HG02642 (cell line): ENCODE data around the gene DMRTB1.

Experiments
- ATAC-seq: cut with Tn5 transposase; IDR thresholded peaks from one replicate; pipeline ENCODE4 v1.9.1; 2021; ENCODE audit warnings: mild to moderate bottlenecking; ENCODE audit not compliant: unreplicated experiment, poor library complexity

The DMRTB1 gene

DNA sequence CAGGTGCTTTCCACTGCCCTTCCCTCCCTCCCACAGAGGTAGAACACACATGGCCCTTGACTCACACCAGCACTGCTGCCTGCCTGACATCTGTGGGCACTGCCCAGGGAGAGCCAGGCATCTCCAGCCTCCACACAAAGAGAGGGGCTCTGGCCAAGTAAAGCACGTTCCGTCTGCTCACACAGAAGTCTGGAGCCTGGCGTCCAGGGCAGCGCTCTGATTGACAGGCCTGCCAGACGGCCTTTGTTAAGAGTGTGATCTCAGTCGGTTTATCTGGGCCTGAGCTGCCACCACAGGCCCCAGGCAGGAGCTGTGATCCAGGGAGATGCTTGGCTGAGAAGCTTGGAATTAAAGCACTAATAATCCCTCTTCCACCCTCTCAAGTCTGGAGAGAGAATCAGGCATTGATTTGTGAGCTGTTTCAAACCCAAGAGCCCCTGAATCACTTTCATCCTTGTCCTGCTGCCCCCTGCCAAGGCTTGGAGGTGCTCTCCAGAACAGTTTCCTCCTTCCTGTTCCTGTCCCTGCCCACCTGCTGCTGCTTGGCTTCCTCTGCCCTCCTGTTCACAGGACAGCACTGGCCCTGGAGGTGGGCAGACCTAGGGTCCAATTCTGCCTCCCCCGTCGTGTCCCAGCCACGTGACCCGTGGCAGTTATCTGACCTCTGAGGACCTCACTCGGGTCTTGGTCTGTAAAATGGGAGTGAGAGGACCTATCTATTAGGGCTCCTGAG is 3.7 kb downstream of the DMRTB1 start:
- no peak for ATAC-seq

DNA sequence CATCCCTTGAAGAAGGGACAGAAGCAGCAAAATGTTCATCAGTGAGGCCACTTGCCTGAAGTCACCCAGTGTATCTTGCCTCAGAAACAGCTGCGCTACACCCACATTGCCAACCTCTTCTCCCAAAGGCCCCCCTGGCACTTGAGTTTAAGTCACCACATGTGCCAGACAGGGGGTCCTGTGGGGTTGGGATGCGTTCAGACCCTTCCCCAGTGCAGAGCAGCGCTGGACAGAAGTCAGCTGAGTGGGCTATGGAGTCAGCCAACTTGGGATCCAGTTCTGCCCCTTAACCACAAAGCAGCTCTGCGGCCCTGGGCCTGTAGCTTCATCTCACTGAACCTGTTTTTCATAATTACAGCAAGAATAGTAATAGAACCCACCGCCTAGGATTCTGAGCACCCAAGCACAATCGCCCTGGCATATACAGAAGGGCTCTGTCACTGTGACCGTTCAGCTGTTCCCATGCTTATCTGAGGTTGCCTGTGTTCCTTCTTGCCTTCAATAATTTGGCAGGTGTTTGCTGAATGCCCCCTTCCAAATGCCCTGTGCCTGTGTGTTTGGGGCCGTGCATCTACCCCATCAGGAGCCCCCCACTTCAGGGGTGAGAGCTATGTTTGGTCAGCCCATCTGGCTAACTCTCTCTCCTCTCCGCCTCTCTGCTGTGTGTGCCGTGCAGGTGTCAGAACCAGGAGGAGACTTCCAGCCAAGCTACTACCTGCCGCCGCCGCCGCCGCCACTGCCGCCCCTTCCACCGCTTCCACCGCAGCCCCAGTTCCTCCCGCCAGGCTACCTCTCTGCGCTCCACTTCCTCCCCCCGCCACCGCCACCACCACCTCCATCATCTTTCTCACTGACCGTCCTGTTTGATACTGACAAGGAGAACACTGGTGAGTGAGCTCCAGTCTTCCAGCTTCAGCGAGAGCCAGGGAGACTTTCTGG is 5.0 kb downstream of the DMRTB1 start:
- ATAC-seq = no peak

DNA sequence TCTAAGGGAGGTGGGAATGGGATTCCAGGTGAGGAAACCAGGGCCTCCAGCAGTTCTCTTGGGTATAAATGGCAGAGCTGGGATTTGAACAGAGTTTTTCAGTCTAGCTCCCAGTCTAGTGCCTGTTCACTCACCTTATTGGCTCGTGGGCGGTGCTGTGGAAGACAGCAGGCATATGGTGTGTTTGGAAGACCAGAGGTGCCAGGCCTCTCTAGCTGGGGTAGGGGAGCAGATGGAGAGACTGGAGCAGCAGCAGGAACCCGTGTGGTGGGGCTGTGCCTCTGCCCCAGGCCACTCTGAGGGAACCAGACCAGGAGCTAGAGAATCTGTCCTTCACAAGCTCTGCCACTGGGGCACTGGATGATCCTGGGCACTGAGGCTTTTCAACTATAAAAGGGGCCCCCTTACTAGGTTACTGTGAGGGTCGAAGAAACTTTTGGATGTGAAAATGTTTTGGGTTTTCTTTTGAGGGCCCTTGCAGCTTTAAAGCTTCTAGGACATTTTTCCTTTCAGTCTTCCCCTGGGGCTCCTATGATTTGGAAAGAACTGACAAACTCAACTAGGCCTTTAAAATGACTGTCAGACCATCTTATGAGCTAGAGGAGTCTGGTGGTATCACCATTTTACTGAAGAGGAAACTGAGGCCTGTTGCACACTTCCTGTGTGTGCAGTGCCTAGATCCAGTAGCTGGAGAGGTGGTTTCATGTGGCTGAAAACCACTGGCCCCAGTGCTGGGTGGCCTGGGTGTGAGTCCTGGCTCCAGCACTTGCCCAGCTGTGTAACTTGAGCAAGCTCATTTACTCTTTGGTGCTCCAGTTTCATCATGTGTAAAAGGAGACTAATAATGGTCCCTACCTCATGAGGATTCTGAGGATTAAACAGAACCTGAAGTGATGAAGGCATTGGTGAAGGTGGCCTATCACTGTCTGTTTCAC is 6.1 kb downstream of the DMRTB1 start:
- ATAC-seq = no peak

DNA sequence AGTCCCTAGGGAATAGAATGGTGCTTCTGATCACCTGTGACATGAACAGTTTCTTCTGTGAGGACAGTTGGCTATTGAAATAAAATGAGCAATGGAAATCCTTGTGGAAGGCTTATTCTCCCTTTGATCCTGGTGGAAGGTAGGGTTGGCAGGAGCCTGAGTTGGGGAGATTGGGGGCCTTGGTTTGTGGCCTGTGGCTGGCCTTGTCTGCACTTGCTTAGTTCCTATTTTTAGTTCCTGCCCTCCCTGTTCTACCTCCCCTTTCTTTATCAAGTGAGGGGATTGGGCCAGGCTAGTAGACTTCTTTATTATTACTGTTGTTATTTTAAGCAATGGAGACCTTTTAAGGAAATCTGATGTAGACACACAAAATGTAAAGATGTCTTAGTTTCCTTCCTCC is 8.2 kb downstream of the DMRTB1 start:
- no peak for ATAC-seq

DNA sequence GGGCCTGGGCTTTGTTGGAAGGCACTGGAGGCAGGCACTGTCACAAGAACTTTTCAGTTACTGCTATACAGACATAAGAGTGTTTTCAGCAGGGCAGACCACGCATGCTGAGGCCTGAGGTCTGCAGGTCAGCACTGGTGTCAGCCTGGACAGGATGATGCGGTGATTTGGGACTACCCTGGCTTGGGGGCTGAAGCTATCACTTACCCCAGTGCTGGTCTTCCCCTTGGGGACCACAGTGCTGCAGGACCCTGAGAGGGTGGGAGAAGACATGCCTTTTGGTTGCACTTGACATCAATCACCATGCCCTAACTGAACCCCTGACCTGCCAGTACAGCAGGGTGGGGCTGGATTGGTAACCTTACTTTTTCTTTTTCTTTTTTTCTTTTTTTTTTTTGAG is 9.2 kb downstream of the DMRTB1 start:
- no peak for ATAC-seq

DNA sequence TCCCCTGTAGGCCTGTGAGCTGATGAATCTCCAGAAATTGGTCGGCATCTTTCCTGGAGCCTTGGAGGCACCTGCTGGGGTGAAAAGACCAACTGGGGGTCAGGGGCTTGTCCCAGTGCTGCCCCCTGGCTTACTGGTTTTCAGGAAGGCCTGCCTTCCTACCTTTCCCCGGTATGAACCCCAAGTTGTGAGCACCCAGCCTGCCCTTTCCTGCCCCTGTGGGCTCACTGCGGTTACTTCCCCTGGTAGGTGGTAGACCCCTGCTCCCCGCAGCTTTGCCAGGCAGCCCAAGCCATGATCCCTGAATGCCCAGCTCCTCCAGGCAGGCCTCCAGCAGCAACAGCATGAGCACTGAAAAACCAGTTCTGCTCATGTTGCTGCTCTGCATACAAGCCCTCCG is 10.2 kb downstream of the DMRTB1 start:
- no peak for ATAC-seq

DNA sequence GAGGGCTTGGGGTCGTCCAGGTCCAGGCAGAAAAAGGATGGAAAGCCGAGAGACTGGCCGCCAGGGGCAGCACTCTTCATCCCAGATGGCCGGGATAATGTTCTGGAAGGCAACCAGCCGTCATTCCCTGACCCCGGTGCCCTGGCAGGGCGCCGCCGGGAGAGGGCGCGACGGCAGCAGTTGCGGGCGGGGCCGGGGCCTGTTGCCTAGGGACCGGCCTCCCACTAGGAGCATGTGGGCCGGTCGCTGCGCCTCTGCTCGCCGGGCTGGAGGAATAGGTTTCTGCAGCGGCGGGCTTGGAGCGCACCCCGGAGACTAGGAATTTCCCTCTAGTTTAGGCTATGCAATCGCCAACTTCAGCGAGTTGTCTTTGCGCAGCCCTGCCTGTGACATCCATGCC is 11.0 kb downstream of the DMRTB1 start:
- no peak for ATAC-seq

DNA sequence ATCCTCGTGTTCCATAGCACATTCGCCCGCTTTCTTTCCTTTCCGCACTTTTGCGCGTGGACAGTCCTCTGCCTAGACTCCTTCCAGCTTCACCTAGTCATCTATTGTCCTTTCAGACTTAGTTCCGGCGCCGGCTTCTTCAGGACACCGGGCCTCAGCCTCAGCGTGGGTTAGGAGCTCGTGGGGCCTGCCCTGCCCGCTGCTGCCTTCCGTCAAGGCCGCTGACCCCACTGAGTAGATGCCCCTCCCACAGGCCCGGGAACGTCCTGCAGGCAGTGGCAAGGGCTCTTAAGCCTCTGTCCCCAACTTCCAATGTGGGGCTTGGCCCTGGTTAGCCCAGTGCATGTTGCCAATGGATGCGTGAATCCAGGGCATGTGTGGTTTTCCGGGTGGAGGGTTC is 11.4 kb downstream of the DMRTB1 start:
- ATAC-seq = no peak

DNA sequence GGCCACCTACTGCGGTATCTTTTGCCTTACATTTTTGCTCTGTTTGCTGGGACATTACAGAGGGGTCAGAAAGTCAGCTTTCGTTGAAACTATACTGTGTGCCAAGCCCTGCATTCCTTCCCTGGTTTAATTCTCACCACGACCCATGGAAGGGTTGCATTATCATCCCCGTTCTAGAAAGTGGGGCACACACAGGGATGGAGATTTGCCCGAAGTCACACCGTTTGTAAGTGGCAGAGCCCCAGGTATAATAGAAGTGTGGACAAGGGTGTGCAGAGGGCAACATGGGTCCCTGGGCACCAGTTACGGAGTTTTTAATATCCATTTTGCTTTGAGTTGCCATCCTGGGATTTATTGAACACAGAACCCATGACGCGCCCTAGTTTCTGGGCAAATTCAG is 11.8 kb downstream of the DMRTB1 start:
- no peak for ATAC-seq

DNA sequence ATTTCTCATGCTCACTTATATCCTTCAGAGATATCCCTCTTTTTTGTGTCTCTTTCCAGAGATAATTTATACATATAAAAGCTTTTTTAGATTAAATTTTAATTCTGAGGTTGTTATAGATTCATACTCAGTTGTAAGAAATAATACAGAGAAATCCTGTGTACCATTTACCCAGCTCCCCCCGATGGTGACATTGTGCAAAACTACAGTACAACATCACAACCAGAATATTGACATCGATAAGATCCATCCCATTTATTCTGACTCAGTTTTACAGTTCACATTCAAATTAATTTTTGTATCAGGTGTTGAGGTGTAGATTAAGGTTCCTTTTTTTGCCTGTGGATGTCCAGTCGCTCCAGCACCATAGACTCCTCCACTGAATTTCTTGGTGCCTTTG is 14.3 kb downstream of the DMRTB1 start:
- ATAC-seq = no peak

DNA sequence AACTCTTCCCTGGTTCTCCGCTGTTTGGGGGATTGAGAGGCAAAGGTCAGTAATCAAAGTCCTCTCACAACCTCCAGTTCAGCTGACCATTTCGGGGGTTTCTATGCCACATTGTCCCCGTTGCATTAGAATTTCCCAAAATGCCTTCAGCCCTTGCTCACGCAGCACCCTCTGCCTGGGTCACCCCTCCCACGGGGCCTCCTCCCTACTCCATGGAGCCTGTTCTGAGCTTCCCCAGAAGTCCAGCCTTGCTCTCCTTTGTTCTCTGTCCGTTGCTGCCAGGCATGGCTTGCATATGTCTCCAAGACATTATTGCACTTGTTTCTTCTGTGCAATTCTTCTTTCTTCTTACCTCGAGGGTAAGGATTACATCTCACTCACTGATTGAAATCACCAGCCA is 16.5 kb downstream of the DMRTB1 start:
- no peak for ATAC-seq

DNA sequence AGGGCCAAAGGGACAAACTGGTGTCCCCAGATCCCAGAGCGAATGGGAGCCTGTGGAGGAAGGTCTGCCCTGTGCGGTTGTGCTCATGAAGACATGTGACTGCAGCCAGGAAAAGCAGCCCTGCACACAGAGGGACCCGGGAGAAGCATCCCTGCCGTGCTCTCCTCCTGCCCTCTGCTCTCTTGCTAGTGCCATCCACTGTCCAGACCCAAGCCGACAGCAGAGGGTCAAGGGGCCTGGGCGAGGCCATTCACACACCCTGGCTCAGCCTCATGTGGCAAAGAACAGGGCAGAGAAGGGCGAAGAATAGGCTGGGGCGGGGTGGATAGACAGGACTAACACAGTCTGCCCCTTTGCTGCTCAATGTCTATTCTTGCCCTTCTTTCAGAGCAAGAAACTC is 17.4 kb downstream of the DMRTB1 start:
- ATAC-seq = no peak

DNA sequence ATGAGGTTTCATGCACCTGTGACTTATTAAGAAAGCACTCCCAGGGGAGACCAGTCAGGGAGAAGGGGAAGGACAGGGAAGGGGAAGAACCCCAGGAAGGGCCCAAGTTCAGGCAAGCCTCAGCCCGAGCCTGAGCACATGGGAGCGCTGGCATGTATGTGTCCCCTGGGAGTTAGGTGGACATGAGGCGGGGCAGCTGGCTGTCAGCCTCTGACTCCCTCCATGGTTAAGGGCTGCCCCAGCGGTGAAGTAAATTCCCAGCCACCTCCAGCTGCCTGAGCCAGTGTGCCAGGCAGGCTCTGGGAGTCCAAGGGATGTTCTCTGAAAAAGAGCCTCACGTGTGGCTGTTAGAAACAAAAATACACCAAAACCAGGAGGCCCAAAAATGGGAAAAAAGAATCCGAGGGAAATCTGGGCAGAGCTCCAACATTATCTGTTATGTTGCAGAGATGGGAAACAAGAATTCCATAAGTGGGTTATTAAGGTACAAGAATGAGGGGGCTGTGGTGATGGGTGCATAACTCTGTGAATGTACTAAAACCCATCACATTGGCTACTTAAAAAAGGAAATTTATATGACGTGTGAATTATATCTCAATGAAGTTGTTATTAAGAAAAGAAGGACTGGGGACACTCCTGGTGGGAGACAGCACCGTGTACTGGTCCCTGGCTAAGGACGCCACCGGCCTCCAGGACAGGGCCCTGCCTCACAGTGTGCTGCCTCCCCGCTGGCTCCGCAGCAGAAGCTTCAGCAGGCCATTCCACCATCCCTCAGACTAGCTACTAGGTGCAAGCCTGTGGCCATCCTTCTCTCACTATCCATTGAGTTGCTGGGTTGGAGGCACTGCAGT is 18.7 kb downstream of the DMRTB1 start:
- no peak for ATAC-seq

DNA sequence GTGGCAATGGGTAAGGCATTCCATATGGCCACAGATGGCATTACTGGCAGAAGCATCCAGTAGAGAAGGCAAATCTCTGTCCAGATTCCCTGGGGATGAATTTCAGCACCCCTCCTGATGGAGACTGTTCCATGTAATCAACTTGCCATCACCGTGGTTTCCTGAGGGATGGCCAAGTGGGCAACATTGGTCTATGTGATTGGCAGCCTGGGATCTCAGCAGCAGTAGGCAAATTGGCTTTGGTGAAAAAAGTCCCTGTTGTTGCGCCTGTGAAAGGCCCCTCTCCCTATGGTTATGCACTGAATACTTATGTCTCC is 19.3 kb downstream of the DMRTB1 start:
- no peak for ATAC-seq

DNA sequence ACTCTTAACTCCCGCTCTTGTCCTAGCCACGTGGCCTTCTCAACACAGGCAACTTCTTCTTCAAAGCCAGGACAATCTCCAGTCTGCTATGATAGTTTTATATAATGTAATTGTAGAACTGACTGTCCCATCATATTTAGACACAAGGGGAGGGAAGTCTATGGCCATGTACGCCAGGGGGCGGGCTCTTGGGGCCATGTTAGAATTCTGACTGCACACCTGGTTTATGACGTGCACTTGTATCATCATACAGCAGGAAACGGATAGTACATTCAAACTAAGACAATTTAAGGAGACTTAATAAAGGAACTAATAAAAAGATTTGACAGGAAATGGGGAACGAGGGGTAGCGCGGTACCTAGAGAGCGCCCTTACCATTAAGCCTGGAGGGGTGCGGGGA is 21.5 kb downstream of the DMRTB1 start:
- no peak for ATAC-seq

DNA sequence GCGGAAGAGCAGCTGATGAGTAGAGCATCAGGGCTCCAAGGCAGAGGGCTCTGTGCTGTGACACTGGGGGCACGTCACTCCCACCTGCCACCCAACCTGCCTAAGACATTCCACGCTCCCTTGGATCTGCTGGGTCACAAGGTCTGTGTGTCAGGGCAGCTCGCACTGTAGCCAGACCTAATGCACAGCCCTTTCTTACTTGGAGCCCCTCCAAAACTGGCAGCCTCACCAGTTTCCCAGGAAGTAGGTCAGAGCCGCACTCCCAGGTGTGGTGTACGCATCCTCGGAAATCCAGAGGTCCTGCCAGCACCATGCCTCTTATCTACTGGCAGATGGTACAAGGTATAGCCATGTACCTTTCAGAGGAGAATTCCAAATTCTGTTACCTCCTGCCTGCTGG is 22.3 kb downstream of the DMRTB1 start:
- no peak for ATAC-seq

DNA sequence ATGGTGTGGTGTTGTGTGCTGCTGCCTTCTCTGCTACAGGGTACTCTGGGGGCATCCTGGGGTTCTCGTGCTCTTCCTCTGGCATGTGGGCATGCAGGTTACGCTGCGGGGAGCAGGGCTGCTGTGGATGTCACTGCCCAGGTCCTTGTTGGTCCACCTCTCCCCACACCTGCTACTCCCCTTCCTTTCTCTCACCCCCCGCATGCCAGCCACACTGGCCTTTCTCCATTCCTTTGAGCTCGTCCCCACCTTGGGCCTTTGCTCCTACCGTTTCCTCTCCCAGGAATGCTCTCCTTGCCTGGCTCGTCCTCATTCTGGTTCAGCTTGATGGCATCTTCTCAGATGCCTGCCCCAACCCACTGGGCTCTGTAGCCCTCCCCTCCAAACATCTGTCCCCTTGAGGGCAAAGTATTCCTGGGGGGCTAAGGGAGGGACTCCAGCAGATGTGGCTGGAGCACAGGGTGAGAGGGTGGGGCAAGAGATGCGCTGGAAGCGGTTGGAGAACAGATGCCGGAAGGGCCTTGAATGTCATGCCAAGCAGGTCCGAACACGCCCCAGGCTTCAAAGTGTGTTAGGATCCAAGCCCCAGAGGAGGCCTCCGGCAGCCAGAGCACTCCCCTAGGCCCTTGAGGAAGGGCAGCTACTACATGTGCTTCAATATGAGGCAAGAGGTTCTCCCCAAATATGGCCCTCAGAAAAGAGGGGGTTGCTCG is 23.4 kb downstream of the DMRTB1 start:
- no peak for ATAC-seq

DNA sequence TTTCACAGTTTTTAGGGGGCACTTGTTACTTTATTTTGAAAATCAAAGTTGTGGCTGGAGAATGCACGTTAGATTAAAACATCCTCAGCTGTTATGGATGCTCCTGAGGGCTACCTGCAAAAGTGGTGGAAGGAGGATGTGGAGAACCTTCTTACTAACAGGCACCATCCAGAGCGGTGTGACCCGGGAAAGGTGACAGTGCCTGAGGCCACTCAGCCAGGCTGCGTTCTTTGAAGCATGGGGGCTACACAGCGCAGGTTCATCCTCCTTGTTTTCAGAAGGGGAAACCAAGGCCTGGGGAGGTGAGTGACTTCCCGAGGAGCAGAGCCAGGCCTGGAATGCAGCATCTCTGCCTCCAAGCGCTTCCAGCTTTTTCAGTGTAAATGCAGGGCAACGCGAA is 24.0 kb downstream of the DMRTB1 start:
- no peak for ATAC-seq

DNA sequence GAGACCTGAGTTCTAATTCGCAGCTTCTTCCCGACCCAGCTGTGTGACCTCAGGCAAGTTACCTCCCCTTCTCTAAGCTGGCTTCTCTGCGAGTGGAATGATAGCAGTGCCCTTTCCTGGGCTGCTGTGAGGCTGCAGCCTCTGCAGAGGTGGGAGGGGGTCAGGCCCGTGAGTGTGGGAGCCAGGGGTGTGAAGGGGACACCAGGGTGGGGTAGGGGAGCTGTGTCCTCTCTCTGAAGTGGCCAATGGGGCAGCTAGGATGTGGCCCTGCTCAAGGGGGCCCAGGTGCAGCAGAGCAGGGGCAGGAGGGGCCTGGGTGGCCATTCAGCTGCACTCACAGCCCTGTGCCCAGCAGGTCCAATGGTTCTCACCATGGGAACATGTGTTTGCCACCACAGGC is 24.5 kb downstream of the DMRTB1 start:
- ATAC-seq = no peak
